ENCODE data around the gene IL1RAPL1. TPM values are rescaled to one million over a fixed set of nuclear protein-coding genes. Genes with fewer than 3 reads are reported as not detected.

Gene IL1RAPL1
- total and polyA plus RNA-seq, 9 of the 15 experiments (the other 6 are each of a cell fraction or from before 2014, with no cell fraction given) = 0.04 to 0.07 (median 0.04) TPM; not detected in 6

GRCh38 chrX:29143356-29143755 lies 556.1 kb downstream of the IL1RAPL1 start (continued):
- TF ChIP-seq MLX (CRISPR knock-in tag; conservative IDR thresholded peaks at IDR 0.05) = no peak
- TF ChIP-seq KAT2B (IDR thresholded peaks at IDR 0.05; ENCODE audit: low read depth, low read length) = no peak
- TF ChIP-seq TBP (optimal IDR thresholded peaks at IDR 0.05; ENCODE audit: low read depth, low read length) = no peak
- TF ChIP-seq BCL6 (CRISPR knock-in tag; IDR thresholded peaks at IDR 0.05) = no peak
- no peak for TF ChIP-seq EP300 (IDR thresholded peaks at IDR 0.05; ENCODE audit: low read length)
- no peak for TF ChIP-seq MBD1 (CRISPR knock-in tag; IDR thresholded peaks at IDR 0.05)
- TF ChIP-seq, protein P1, sequence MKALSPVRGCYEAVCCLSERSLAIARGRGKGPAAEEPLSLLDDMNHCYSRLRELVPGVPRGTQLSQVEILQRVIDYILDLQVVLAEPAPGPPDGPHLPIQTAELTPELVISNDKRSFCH (CRISPR knock-in tag; IDR thresholded peaks at IDR 0.05) = no peak
- TF ChIP-seq, protein P1 (tag; IDR thresholded peaks at IDR 0.05) = no peak

GRCh38 chrX:29143756-29144155 lies 556.5 kb downstream of the IL1RAPL1 start:
- POLR2A ChIA-PET = no interaction called here
- Histone ChIP-seq H2AFZ (ENCODE audit: low read depth, low read length) (no peak overlapping the region), H3K4me3 (no peak overlapping the region), H3K4me2 (ENCODE audit: insufficient read depth, low read length) (no peak overlapping the region), H3K27me3 (ENCODE audit: control insufficient read depth in 2 of 2, insufficient read depth in 2 of 2, low read length in 2 of 2) (no peaks in the 10 kb centered on the region), H3K9me3 (replicated peaks; ENCODE audit: control insufficient read depth, insufficient read depth, low read depth, low read length) (no peaks in the 10 kb centered on the region), H3K36me3 (ENCODE audit: control insufficient read depth, insufficient read depth, low read length) (no peaks in the 10 kb centered on the region), H3K9ac (ENCODE audit: insufficient read depth in 1 of 2, low read depth in 2 of 2, low read length in 2 of 2) (no peak overlapping the region), H3K79me2 (ENCODE audit: control insufficient read depth, insufficient read depth, low read length) (no peaks in the 10 kb centered on the region), H3K27ac (ENCODE audit: extremely low read depth, low read depth, low read length) (no peak overlapping the region), H3K9me1 (ENCODE audit: control insufficient read depth, insufficient read depth, low read length) (no peaks in the 10 kb centered on the region), H4K20me1 (replicated peaks; ENCODE audit: control insufficient read depth, insufficient read depth, low read length) (no peaks in the 10 kb centered on the region), H3K4me1 (replicated peaks in 1 of 2; ENCODE audit: control insufficient read depth in 2 of 2, insufficient read depth in 2 of 2, low read length in 2 of 2) (no peaks in the 10 kb centered on the region)
- in situ Hi-C loops (cut with MboI) (no loop called here), intact Hi-C loops (cut with micrococcal nuclease) (no loop called here)
- CTCF ChIA-PET (ENCODE audit: low intra/inter-chr PET ratio) = no interaction called here
- FAIRE-seq = no peak
- ATAC-seq = no peak
- DNase-seq (ENCODE audit: extremely low read depth in 1 of 4, low spot score in 3 of 4) = no peak
- WGBS (ENCODE audit: insufficient coverage, low coverage, missing lambda C conversion rate) = 27% methylated on average over 4 of the region's 4 CpGs
- no TSS peak for BruUV-seq (replicated peaks)
- TF ChIP-seq SIX5 (IDR thresholded peaks at IDR 0.05; ENCODE audit: borderline replicate concordance in 1 of 2, insufficient read depth in 1 of 2, low read depth in 1 of 2, low read length in 2 of 2) (no peak), SMAD4 (CRISPR knock-in tag; conservative IDR thresholded peaks at IDR 0.05) (no peak), THRAP3 (IDR thresholded peaks at IDR 0.05; ENCODE audit: borderline replicate concordance) (no peak), CHD2 (IDR thresholded peaks at IDR 0.05; ENCODE audit: low read depth, low read length) (no peak)
- TF ChIP-seq, protein P2, sequence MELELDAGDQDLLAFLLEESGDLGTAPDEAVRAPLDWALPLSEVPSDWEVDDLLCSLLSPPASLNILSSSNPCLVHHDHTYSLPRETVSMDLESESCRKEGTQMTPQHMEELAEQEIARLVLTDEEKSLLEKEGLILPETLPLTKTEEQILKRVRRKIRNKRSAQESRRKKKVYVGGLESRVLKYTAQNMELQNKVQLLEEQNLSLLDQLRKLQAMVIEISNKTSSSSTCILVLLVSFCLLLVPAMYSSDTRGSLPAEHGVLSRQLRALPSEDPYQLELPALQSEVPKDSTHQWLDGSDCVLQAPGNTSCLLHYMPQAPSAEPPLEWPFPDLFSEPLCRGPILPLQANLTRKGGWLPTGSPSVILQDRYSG (tag; conservative IDR thresholded peaks at IDR 0.05; ENCODE audit: low read depth) = no peak

Measured in K562 (cell line).